Vagina (tissue), 2 donors: ENCODE measurements around the gene TBCD.

ENCODE experiments used
- CTCF ChIP-seq, 3 experiments: fragments of 450-650 bp in 2 of 3; fragments of 200-600 bp in 1 of 3; sonication (generic) in 1 of 3; IDR thresholded peaks; one replicate each; pipeline ENCODE4 v1.5.1; 2017 to 2019; ENCODE audit warnings: antibody characterized with exemption in 3 of 3, mild to moderate bottlenecking in 2 of 3, moderate library complexity in 2 of 3
- POLR2A ChIP-seq, 2 donors: fragments of 450-650 bp; IDR thresholded peaks; one replicate each; pipeline ENCODE4 v1.6.1; 2017; ENCODE audit warnings: antibody characterized with exemption in 2 of 2, mild to moderate bottlenecking in 2 of 2, moderate library complexity in 2 of 2

GRCh38 chr17:82871056-82871775 lies 119.4 kb downstream of the TBCD start:
- no peak for TF ChIP-seq CTCF (IDR thresholded peaks at IDR 0.05)
- TF ChIP-seq POLR2A (IDR thresholded peaks at IDR 0.05): no peak
